Measurements from ENCODE around the gene PPFIA1.
A peak's percentile ranks its signal among the peaks of the same experiment; 100 is the strongest.

PPFIA1 gene

DNA sequence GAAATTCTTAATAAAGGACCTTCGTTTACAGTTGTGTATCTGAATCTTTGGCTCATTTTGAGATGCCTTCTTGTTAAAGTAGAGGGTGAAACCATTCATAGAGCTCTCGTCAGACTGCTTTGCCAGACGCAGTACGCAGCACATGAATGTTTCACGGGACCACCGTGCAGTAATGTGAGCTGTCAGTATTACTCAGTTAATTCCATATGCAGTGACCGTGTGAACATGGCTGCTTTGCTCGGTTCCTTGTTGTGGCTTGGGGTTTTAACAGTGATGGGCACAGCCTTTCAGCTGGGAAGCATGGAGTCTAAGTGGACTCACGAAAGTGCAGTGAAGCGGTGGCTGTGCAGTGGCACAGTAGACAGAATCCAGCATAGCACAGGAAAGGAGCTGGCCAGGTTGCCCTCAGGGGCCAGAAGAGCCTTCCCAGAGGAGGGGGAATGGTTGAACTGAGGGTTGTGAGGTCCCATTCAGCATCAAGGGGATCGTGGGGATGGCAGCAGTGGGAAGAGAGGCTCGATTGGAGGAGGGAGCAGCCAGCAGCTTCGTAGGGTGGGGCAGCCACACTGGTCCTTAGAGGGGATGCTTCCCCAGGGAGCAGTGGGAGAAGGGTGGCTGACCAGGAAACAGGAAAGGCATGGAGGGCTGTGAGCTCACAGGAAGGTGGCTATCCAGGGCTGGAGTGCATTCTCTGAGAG, 31.4 kb downstream of the PPFIA1 start:
- H3K27ac ChIP-seq (ENCODE audit: poor library complexity, severe bottlenecking) = no peak overlapping the region
- ATAC-seq (ENCODE audit: low read depth) = no peak
- peaks cover 10% of the 10 kb centered on the region for H3K36me3 ChIP-seq (ENCODE audit: low read depth)
- DNase-seq (ENCODE audit: low spot score) = no peak
- no peak overlapping the region for H3K4me3 ChIP-seq (ENCODE audit: severe bottlenecking)
- H3K9me3 ChIP-seq (ENCODE audit: severe bottlenecking) = no peaks in the 10 kb centered on the region
- TF ChIP-seq, protein P1, sequence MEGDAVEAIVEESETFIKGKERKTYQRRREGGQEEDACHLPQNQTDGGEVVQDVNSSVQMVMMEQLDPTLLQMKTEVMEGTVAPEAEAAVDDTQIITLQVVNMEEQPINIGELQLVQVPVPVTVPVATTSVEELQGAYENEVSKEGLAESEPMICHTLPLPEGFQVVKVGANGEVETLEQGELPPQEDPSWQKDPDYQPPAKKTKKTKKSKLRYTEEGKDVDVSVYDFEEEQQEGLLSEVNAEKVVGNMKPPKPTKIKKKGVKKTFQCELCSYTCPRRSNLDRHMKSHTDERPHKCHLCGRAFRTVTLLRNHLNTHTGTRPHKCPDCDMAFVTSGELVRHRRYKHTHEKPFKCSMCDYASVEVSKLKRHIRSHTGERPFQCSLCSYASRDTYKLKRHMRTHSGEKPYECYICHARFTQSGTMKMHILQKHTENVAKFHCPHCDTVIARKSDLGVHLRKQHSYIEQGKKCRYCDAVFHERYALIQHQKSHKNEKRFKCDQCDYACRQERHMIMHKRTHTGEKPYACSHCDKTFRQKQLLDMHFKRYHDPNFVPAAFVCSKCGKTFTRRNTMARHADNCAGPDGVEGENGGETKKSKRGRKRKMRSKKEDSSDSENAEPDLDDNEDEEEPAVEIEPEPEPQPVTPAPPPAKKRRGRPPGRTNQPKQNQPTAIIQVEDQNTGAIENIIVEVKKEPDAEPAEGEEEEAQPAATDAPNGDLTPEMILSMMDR (IDR thresholded peaks at IDR 0.05; ENCODE audit: poor library complexity, severe bottlenecking) = no peak
- peaks cover 21% of the 10 kb centered on the region for H3K4me1 ChIP-seq (ENCODE audit: insufficient read depth, poor library complexity, severe bottlenecking)
- no peaks in the 10 kb centered on the region for H3K27me3 ChIP-seq (ENCODE audit: insufficient read depth, poor library complexity, severe bottlenecking)

DNA sequence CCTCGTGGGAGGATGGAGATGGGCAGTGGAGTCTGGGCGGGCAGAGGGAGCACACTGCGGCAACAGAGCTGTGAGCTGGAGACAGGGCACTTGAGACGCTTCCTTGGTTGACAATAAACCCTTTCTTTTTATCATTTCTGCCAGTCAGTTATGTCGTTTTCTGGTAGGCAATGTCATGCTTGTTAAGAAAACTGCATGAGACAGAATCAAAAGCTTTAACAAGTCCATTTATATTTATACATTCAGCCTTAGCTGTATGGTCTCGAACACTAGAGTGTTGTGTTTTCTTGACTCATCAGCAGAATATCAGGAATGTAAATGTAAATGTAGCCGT, 31.9 kb downstream of the PPFIA1 start:
- ATAC-seq (ENCODE audit: low read depth) = no peak
- peaks cover 22% of the 10 kb centered on the region for H3K4me1 ChIP-seq (ENCODE audit: insufficient read depth, poor library complexity, severe bottlenecking)
- TF ChIP-seq, protein P1 (IDR thresholded peaks at IDR 0.05; ENCODE audit: poor library complexity, severe bottlenecking) = no peak

DNA sequence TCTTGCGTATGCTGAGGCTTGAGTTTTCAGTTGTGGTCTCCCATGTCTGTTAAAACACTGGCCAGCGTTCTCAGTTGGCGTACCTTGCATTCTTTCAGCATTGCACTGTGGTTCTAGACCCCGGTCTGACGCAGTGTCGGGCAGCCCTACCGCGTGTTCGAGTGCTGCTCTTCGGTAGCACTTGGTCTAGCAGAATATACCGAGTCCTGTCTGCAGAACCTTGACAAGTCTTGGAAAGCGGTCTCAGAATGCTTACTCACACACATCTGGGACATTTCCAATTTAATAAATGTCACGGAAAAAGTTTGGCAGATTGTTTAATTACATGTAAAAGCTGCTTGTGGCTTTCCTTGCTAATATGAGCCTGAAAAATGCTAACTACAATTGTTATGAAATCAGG, 32.6 kb downstream of the PPFIA1 start:
- no peak for DNase-seq (ENCODE audit: low spot score)
- peaks cover 23% of the 10 kb centered on the region for H3K4me1 ChIP-seq (ENCODE audit: insufficient read depth, poor library complexity, severe bottlenecking)
- peaks cover 11% of the 10 kb centered on the region for H3K36me3 ChIP-seq (ENCODE audit: low read depth)
- H3K27ac ChIP-seq (ENCODE audit: poor library complexity, severe bottlenecking) = no peak overlapping the region
- no peak for ATAC-seq (ENCODE audit: low read depth)
- TF ChIP-seq, protein P1 (IDR thresholded peaks at IDR 0.05; ENCODE audit: poor library complexity, severe bottlenecking) = no peak
- H3K4me3 ChIP-seq (ENCODE audit: severe bottlenecking) = no peak overlapping the region
- no peaks in the 10 kb centered on the region for H3K27me3 ChIP-seq (ENCODE audit: insufficient read depth, poor library complexity, severe bottlenecking)
- H3K9me3 ChIP-seq (ENCODE audit: severe bottlenecking) = no peaks in the 10 kb centered on the region

More for the DNA sequence above, 31.9 kb downstream of the PPFIA1 start:
- DNase-seq (ENCODE audit: low spot score) = no peak
- Histone ChIP-seq H3K4me3 (ENCODE audit: severe bottlenecking) (no peak overlapping the region), H3K27ac (ENCODE audit: poor library complexity, severe bottlenecking) (no peak overlapping the region), H3K36me3 (ENCODE audit: low read depth) (peaks cover 10% of the 10 kb centered on the region), H3K27me3 (ENCODE audit: insufficient read depth, poor library complexity, severe bottlenecking) (no peaks in the 10 kb centered on the region), H3K9me3 (ENCODE audit: severe bottlenecking) (no peaks in the 10 kb centered on the region)

DNA sequence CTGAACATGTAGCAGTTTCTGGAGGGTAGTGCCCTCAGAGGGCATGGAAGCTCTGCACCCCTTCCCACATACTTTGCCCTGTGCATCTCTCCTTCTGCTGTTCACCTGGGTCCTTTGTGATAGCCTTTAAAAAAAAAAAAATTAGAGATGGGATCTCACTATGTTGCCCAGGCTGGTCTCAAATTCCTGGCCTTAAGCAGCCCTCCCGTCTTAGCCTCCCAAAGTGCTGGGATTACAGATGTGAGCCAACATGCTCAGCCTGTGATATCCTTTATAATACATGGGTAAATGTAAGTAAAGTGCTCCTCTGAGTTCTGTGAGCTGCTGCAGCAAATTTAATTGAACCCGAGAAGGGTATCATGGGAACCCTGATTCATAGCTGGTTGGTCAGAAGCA, 33.7 kb downstream of the PPFIA1 start:
- DNase-seq (ENCODE audit: low spot score) (no peak), ATAC-seq (ENCODE audit: low read depth) (no peak)
- Histone ChIP-seq H3K9me3 (ENCODE audit: severe bottlenecking) (no peaks in the 10 kb centered on the region), H3K27me3 (ENCODE audit: insufficient read depth, poor library complexity, severe bottlenecking) (no peaks in the 10 kb centered on the region), H3K4me1 (ENCODE audit: insufficient read depth, poor library complexity, severe bottlenecking) (peaks cover 23% of the 10 kb centered on the region), H3K27ac (ENCODE audit: poor library complexity, severe bottlenecking) (no peak overlapping the region), H3K36me3 (ENCODE audit: low read depth) (peaks cover 10% of the 10 kb centered on the region), H3K4me3 (ENCODE audit: severe bottlenecking) (no peak overlapping the region)
- TF ChIP-seq, protein P1 (IDR thresholded peaks at IDR 0.05; ENCODE audit: poor library complexity, severe bottlenecking) = no peak

DNA sequence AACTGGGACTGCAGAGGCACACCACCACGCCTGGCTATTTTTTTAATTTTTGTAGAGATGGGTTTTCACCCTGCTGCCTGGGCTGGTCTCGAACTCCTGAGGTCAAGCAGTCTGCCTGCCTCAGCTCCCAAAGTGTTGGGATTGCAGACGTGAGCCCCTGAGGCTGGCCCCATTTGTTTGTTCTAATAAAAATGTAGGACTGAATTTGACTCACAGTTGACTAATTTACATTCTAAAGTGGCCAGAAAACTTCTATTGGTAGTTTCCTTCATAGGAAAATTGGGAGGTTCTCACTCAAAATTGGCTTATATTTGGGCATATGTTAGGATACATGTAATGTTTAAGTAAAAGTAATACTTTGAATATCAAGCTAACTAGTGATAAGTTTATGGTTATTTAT, 35.0 kb downstream of the PPFIA1 start:
- Histone ChIP-seq H3K36me3 (ENCODE audit: low read depth) (peaks cover 10% of the 10 kb centered on the region), H3K27ac (ENCODE audit: poor library complexity, severe bottlenecking) (peak overlapping the region; percentile 49), H3K27me3 (ENCODE audit: insufficient read depth, poor library complexity, severe bottlenecking) (no peaks in the 10 kb centered on the region), H3K4me3 (ENCODE audit: severe bottlenecking) (no peak overlapping the region), H3K9me3 (ENCODE audit: severe bottlenecking) (no peaks in the 10 kb centered on the region), H3K4me1 (ENCODE audit: insufficient read depth, poor library complexity, severe bottlenecking) (peaks cover 23% of the 10 kb centered on the region)
- no peak for DNase-seq (ENCODE audit: low spot score)
- TF ChIP-seq, protein P1 (IDR thresholded peaks at IDR 0.05; ENCODE audit: poor library complexity, severe bottlenecking) = no peak
- no peak for ATAC-seq (ENCODE audit: low read depth)

All from RWPE2 (cell line).